Panc1 (cell line): ENCODE results near the gene RGS17.

Source experiments
- CTCF ChIP-seq: fragments of 450-650 bp; IDR thresholded peaks from 2 replicates; pipeline ENCODE4 v1.5.1; 2017; ENCODE audit warnings: mild to moderate bottlenecking
- REST ChIP-seq, 2 experiments: IDR thresholded peaks; 2 replicates each; pipeline ENCODE4 v1.6.1; 2011 to 2012; ENCODE audit warnings: low read depth in 2 of 2, control low read depth in 1 of 2, low read length in 1 of 2, mild to moderate bottlenecking in 1 of 2, moderate library complexity in 1 of 2; ENCODE audit not compliant: insufficient read depth in 1 of 2

GRCh38 chr6:152980656-152981055, 150.4 kb downstream of the RGS17 start:
- TF ChIP-seq CTCF: no peak
- TF ChIP-seq REST (IDR thresholded peaks at IDR 0.05; ENCODE audit: insufficient read depth in 1 of 2, low read depth in 2 of 2, low read length in 1 of 2): no peak
